Measurements from ENCODE around the gene FILIP1L.
A peak's percentile ranks its signal among the peaks of the same experiment; 100 is the strongest.

FILIP1L gene

GRCh38 chr3:99789011-99789721 lies 325.1 kb downstream of the FILIP1L start:
- peak; percentile 8 for DNase-seq (ENCODE audit: low spot score)
